GM12872 (cell line): ENCODE measurements around the gene CATSPER1.

Experiments
- TF ChIP-seq, protein P1 (sequence below): IDR thresholded peaks from 3 replicates; pipeline ENCODE4 v1.5.1; 2011; ENCODE audit warnings: low read depth, mild to moderate bottlenecking, low read length, moderate library complexity; ENCODE audit not compliant: insufficient read depth

Gene CATSPER1

DNA sequence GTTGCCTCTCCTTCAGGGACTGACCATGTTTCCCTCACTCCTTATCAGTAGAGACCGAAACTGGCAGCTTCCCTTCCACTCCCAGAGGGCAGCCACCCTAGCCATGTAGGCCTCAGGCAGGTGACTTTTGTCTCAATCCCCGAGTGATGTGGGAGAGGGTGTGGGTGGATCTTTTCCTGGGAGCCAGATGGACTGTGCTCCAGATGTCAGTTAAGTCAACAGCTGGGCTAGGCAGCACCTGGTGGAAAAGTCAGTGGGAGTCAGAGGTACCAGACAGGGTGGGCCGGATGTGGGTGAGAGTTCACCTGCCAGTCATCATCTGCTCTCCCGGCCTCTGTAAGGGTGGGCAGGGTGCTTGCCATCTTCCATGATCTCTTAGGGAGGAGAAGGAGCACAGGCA lies 22.1 kb downstream of the CATSPER1 start:
- TF ChIP-seq, protein P1, sequence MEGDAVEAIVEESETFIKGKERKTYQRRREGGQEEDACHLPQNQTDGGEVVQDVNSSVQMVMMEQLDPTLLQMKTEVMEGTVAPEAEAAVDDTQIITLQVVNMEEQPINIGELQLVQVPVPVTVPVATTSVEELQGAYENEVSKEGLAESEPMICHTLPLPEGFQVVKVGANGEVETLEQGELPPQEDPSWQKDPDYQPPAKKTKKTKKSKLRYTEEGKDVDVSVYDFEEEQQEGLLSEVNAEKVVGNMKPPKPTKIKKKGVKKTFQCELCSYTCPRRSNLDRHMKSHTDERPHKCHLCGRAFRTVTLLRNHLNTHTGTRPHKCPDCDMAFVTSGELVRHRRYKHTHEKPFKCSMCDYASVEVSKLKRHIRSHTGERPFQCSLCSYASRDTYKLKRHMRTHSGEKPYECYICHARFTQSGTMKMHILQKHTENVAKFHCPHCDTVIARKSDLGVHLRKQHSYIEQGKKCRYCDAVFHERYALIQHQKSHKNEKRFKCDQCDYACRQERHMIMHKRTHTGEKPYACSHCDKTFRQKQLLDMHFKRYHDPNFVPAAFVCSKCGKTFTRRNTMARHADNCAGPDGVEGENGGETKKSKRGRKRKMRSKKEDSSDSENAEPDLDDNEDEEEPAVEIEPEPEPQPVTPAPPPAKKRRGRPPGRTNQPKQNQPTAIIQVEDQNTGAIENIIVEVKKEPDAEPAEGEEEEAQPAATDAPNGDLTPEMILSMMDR, result no peak

DNA sequence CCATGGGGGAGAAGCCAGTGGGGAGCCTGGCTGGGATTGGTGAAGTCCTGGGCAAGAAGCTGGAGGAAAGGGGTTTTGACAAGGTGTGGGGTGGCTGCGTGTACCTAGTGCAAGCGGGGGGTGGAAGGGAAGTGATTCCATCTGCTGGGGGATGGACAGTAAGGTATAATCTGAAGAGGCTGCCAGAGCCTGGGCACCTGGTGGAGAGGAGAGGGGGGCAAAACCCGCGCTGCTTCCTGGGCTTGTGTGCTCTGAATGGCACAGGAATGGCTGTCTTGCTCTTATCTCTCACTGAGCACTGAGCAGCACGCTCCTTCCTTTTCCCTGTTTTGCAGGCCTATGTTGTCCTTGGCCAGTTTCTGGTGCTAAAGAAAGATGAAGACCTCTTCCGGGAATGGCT lies 23.0 kb downstream of the CATSPER1 start:
- TF ChIP-seq, protein P1, result no peak

DNA sequence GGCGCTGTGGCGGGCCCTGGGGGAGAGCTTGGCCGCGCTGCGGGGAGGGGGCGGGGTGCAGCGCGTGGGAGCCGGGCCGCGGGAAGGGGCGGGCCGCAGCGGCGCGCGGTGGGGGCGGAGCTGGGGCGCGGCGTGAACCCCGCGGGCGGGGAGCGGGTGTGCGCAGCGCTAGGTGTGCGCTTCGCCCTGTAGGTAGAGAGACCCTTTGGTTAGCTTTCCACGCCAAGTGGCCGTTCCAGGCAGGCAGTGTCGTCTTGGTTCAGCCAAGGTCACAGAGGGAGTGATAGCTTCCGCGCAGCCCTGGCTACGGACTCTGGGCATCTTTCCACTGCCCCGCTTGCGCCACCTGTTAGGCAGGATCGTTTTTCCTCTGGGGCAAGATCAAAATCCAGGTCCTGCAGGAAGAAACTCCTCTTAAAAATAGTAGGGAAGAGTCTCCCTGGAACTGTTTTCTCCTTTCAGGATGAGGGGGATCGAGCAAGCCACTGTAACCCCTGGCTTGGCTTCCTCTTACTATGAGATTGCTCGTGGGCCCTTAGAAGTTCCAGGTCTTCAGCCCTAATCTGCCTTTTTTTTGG lies 23.5 kb downstream of the CATSPER1 start:
- TF ChIP-seq, protein P1, result no peak

DNA sequence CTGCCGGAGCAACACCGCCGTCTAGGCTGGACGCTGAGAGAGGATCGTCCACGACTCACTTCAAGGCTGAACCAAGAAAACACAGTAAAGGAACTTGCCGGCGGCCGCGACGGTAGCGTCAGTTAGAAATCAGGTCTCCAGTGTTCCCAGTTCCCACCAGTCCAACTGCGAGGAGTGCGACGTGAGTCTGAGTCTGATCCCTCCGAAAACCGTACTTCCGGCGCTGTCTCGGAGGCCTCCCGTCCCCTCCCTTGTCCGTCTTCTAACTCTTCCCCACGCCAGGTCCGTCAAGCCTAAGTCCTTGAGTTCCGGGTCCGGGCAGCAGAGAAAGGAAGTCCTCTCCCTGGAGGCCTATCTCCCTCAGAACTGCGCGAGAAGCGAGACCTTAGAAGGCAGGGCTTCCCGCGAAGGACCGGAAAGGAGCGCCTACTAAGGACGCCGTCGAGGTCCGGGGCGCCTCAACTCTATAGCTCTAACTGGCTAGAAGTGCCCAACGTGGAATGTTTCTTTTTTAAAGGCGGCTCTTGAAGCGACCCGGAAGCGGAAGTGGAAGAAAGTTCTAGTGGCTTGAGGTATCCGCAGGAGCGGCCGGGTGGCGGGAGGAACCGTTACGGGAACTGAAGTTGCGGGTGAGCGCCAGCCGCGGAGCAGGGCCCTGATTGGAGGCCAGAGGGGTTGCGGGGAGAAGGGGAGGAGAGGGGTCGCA lies 24.2 kb downstream of the CATSPER1 start, which contains the start of the genes BANF1 and EIF1AD:
Gene BANF1, plus strand, starts transcription at position 562 of the 706 bp plus-strand sequence. CDS start 748 bp downstream, outside the sequence.
Gene EIF1AD, minus strand, starts transcription at position 216 of the 706 bp plus-strand sequence. CDS start 1,768 bp downstream, outside the sequence.
- TF ChIP-seq, protein P1, result no peak

DNA sequence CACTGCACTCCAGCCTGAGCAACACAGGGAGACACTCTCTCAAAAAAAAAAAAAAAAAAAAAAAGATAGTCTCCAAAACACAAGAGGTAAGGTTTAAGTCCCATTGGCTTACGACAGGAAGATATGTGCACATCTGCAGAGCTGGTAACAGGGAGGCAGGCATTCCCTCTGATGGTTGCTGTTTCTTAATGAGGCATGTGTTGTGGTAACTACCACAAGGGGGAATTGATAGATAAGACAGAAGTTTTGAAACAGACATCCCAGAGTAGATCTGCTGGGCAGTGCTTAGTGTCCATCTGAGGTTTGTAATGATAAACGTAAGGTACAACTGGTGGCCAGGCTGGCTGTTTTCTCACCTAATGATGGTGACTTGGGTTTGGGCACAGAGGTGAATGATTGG lies 29.0 kb downstream of the CATSPER1 start:
- TF ChIP-seq, protein P1, result no peak

DNA sequence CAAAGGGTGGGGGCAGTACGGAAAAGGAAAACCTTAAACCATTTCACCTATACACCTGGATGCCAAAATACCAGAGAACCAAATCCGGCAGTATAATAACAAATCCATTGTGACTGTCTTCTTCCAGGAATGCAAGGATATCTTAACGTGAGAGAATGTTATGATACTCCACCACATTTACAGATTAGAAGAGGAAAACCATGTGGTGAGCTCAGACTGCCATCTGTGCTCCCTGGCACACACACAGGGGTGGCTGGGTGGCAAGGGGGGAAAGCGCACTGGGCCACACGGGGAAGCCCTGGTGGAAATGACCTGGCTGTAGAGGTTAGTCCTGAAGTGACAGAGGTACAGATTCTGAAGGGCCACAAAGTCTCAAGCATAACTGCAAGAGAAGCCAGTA lies 34.2 kb downstream of the CATSPER1 start:
- TF ChIP-seq, protein P1, result no peak

DNA sequence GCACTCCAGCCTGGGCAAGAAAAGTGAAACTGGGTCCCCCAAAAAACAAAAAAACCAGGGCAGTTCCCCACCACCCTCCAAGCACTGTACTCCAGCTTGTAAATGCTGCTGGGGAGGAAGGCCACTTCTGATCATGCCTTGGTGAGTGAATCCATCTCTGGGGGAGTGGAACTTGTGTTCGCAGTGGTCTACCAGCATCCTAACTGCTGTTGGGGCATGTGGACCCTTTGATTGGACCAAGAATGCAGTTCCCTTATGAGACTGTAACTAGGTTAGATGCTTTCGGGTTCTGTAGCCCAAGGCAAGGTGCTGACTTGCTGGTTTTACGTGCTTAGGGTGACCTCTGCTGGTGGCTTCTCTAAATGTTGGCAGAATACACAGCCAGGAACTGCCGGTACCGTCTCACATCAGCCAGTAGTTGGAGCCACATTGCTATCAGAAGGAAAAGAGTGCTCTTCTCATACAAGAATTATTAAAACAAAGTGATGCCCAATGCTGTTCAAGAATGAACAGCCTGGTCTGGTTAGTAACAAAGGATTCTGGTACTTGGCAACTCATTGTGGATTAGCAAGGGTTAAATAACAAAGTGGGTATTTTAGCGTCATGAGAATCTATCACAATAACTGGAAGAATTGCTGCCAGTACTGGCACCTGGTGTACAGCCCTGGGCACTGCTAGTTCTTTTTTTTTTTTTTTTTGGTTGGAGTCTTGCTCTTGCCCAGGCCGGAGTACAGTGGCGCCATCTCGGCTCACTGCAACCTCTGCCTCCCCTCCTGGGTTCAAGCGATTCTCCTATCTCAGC lies 37.3 kb downstream of the CATSPER1 start:
- TF ChIP-seq, protein P1, result peak; percentile 93
